ENCODE measurements around the gene MAN1A1.

DNA sequence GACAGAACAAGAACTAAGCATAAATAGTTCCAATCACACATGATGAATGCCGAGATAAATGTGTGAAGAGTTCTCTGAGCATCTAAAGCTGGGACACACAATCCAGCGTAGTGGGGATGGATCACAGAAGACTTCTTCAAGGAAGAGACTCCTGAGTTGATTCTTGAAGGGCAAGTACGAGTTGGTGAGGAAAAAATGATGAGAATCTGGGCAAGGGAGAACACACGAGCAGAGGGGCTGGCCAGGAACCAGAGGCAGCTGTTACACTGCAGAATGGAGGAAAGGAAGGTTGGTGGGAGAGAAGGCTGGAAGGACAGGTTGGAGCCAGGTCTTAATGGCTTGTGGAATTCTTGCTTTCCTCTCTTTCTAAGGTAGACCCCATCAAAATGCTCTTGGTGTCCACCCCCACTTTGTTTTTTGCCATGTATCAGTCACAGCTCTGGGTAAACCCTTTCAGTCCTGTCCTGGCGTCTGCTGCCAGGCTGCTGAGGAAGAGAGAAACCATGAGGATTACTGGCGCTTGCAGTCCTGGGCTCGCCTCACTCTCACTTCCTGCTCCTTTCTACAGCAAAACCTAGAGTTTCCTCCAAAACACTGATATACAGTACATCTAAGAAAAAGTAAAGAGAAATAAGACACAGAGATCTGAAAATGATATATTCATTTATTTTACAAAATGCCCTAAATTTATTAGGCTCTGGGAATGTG lies 143.5 kb downstream of the MAN1A1 start:
- TF ChIP-seq, protein P1, sequence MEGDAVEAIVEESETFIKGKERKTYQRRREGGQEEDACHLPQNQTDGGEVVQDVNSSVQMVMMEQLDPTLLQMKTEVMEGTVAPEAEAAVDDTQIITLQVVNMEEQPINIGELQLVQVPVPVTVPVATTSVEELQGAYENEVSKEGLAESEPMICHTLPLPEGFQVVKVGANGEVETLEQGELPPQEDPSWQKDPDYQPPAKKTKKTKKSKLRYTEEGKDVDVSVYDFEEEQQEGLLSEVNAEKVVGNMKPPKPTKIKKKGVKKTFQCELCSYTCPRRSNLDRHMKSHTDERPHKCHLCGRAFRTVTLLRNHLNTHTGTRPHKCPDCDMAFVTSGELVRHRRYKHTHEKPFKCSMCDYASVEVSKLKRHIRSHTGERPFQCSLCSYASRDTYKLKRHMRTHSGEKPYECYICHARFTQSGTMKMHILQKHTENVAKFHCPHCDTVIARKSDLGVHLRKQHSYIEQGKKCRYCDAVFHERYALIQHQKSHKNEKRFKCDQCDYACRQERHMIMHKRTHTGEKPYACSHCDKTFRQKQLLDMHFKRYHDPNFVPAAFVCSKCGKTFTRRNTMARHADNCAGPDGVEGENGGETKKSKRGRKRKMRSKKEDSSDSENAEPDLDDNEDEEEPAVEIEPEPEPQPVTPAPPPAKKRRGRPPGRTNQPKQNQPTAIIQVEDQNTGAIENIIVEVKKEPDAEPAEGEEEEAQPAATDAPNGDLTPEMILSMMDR (conservative IDR thresholded peaks at IDR 0.05; ENCODE audit: low read length), result no peak
- TF ChIP-seq EZH2phosphoT487 (IDR thresholded peaks at IDR 0.05; ENCODE audit: borderline replicate concordance), result no peak

Measured in Loucy (cell line).